ENCODE measurements around the gene ETS1.

ETS1 gene

DNA sequence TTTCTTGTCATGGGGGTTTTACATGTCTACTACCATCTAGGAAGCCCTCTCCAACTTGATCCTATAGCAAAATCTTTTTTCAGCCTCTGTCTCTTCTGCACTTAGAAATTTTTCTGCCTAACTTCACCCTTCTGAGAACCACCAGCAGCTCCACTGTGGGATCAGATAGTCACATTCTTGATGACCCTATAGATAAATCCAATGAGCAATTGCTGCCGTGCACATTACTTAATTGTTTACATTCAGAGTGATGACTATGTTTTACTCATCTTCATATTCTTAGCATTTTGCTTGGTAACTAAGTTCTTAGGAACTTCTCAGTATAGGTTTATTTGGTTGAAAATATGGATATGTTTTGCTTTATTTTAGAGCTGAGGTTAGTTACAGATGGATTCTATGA, 12.4 kb upstream of the ETS1 start:
- Histone ChIP-seq H3K9ac (ENCODE audit: low read length) (no peak overlapping the region), H3K79me2 (ENCODE audit: low read length) (no peaks in the 10 kb centered on the region), H3K36me3 (replicated peaks; ENCODE audit: insufficient read depth, low read length) (no peaks in the 10 kb centered on the region), H3K9me3 (replicated peaks; ENCODE audit: insufficient read depth, low read length) (no peaks in the 10 kb centered on the region), H3F3A (ENCODE audit: insufficient read depth, low read length) (no peaks in the 10 kb centered on the region), H4K20me1 (ENCODE audit: insufficient read depth, low read length) (no peaks in the 10 kb centered on the region), H3K4me1 (ENCODE audit: low read length) (0 out of 2 replicates have a peak, but pooled peaks cover 3% of the 10 kb centered on the region), H2AFZ (ENCODE audit: low read length) (no peak overlapping the region), H3K9me2 (replicated peaks; ENCODE audit: insufficient read depth, low read length) (no peaks in the 10 kb centered on the region), H3K4me2 (ENCODE audit: low read depth, low read length) (no peak overlapping the region), H3K4me3 (ENCODE audit: low read length) (no peak overlapping the region), H3K27ac (ENCODE audit: low read length) (no peak overlapping the region), H3K27me3 (replicated peaks; ENCODE audit: insufficient read depth, low read length) (no peaks in the 10 kb centered on the region)
- TF ChIP-seq EZH2phosphoT487 (IDR thresholded peaks at IDR 0.05; ENCODE audit: low read length): no peak
- TF ChIP-seq, protein P1, sequence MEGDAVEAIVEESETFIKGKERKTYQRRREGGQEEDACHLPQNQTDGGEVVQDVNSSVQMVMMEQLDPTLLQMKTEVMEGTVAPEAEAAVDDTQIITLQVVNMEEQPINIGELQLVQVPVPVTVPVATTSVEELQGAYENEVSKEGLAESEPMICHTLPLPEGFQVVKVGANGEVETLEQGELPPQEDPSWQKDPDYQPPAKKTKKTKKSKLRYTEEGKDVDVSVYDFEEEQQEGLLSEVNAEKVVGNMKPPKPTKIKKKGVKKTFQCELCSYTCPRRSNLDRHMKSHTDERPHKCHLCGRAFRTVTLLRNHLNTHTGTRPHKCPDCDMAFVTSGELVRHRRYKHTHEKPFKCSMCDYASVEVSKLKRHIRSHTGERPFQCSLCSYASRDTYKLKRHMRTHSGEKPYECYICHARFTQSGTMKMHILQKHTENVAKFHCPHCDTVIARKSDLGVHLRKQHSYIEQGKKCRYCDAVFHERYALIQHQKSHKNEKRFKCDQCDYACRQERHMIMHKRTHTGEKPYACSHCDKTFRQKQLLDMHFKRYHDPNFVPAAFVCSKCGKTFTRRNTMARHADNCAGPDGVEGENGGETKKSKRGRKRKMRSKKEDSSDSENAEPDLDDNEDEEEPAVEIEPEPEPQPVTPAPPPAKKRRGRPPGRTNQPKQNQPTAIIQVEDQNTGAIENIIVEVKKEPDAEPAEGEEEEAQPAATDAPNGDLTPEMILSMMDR (IDR thresholded peaks at IDR 0.05; ENCODE audit: low read length): no peak
- no peak for TF ChIP-seq EZH2 (optimal IDR thresholded peaks at IDR 0.05; ENCODE audit: low read depth, low read length)
- no peak for DNase-seq

DNA sequence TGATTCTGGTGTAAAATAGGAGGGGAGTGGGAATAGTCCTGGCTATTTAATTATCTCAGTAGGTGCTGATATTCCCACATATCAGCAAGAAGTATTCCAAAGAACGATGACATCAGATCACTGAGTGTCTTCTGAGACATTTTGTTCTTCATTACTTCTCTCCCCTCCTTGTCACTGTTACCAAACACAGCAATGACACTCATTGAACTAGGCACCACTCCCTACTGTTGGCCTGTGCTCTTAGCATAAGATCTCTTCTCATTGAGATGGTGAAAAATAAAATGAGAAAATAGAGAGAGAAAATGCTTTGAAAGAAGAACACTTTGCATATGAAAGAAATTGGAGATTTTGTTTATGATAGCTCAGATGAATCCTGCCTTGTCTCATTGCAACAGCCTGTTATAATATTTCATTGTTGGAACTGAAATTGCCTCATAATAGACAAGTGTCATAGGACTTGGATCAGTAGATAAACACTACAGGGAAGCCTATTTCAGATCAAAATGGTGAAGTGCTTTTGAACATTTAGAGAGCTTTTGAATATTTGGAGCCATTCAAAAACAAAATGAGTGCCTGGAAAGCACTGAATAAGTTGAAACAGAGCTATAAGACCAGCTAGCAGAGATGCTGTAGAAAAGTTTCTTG, 11.3 kb upstream of the ETS1 start:
- TF ChIP-seq, protein P1 (IDR thresholded peaks at IDR 0.05; ENCODE audit: low read length): no peak
- no peak for TF ChIP-seq EZH2phosphoT487 (IDR thresholded peaks at IDR 0.05; ENCODE audit: low read length)
- no peak for TF ChIP-seq EZH2 (optimal IDR thresholded peaks at IDR 0.05; ENCODE audit: low read depth, low read length)
- Histone ChIP-seq H3K4me2 (ENCODE audit: low read depth, low read length) (no peak overlapping the region), H3K4me1 (ENCODE audit: low read length) (no peaks in the 10 kb centered on the region)

DNA sequence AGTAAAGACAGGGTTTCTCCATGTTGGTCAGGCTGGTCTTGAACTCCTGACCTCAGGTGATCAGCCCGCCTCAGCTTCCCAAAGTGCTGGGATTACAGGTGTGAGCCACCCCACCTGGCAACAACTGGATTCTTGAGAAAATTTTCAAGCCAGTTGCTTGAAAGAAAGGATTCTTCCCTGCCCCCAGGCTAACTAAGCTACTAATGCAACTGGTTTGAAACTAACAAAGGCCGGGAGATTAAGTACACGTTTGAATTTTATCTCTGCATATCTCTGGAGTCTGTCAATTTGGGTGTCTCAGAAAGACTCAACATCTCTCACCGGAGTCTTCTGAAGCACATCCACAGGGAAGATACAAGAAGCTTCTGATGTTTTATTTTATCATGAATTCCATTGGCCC, 10.7 kb upstream of the ETS1 start:
- Histone ChIP-seq H3K4me2 (ENCODE audit: low read depth, low read length) (no peak overlapping the region), H3F3A (ENCODE audit: insufficient read depth, low read length) (no peaks in the 10 kb centered on the region), H2AFZ (ENCODE audit: low read length) (no peak overlapping the region), H3K4me3 (ENCODE audit: low read length) (no peak overlapping the region), H3K79me2 (ENCODE audit: low read length) (no peaks in the 10 kb centered on the region), H3K9me2 (replicated peaks; ENCODE audit: insufficient read depth, low read length) (no peaks in the 10 kb centered on the region), H3K27me3 (replicated peaks; ENCODE audit: insufficient read depth, low read length) (no peaks in the 10 kb centered on the region), H3K36me3 (replicated peaks; ENCODE audit: insufficient read depth, low read length) (no peaks in the 10 kb centered on the region), H3K27ac (ENCODE audit: low read length) (no peak overlapping the region), H3K4me1 (ENCODE audit: low read length) (no peaks in the 10 kb centered on the region), H4K20me1 (ENCODE audit: insufficient read depth, low read length) (no peaks in the 10 kb centered on the region), H3K9ac (ENCODE audit: low read length) (no peak overlapping the region), H3K9me3 (replicated peaks; ENCODE audit: insufficient read depth, low read length) (no peaks in the 10 kb centered on the region)
- DNase-seq: no peak
- TF ChIP-seq, protein P1 (IDR thresholded peaks at IDR 0.05; ENCODE audit: low read length): no peak
- TF ChIP-seq EZH2phosphoT487 (IDR thresholded peaks at IDR 0.05; ENCODE audit: low read length) (no peak), EZH2 (optimal IDR thresholded peaks at IDR 0.05; ENCODE audit: low read depth, low read length) (no peak)

More for the DNA sequence above, 11.3 kb upstream of the ETS1 start:
- no peak overlapping the region for H3K9ac ChIP-seq (ENCODE audit: low read length)
- H2AFZ ChIP-seq (ENCODE audit: low read length): no peak overlapping the region
- no peaks in the 10 kb centered on the region for H3K36me3 ChIP-seq (replicated peaks; ENCODE audit: insufficient read depth, low read length)
- no peaks in the 10 kb centered on the region for H3K9me3 ChIP-seq (replicated peaks; ENCODE audit: insufficient read depth, low read length)
- no peaks in the 10 kb centered on the region for H4K20me1 ChIP-seq (ENCODE audit: insufficient read depth, low read length)
- no peaks in the 10 kb centered on the region for H3K9me2 ChIP-seq (replicated peaks; ENCODE audit: insufficient read depth, low read length)
- H3K4me3 ChIP-seq (ENCODE audit: low read length): no peak overlapping the region
- H3K27me3 ChIP-seq (replicated peaks; ENCODE audit: insufficient read depth, low read length): no peaks in the 10 kb centered on the region
- H3K79me2 ChIP-seq (ENCODE audit: low read length): no peaks in the 10 kb centered on the region
- no peak for DNase-seq
- no peaks in the 10 kb centered on the region for H3F3A ChIP-seq (ENCODE audit: insufficient read depth, low read length)
- no peak overlapping the region for H3K27ac ChIP-seq (ENCODE audit: low read length)

Measured in MM.1S (cell line).